Endothelial cell of umbilical vein (primary cell): ENCODE data around the gene SYNGR1. TPM values are rescaled to one million over a fixed set of nuclear protein-coding genes. Genes with fewer than 3 reads are reported as not detected.

Source experiments
- BruUV-seq: library from RNA; stranded (reverse); fragments of 400-500 nt; replicated peaks from 2 replicates; lab custom pipeline; 2021; lab: Mats Ljungman, UMichigan
- CTCF ChIA-PET: fragments of 300-600, 350-600 bp; sonication (Branson Sonifier 250); formaldehyde crosslinking; loops from one replicate; lab custom pipeline; 2021; ENCODE audit warnings: antibody characterized with exemption, inconsistent platforms; lab: Charles Lee
- POLR2A ChIA-PET: fragments of 300-600, 350-600 bp; sonication (Branson Sonifier 250); formaldehyde crosslinking; loops from one replicate; lab custom pipeline; 2021; ENCODE audit warnings: antibody characterized with exemption, inconsistent platforms; lab: Charles Lee
- DNase-seq: peaks from one replicate; pipeline ENCODE4 v3.0.0-alpha.2; 2011; ENCODE audit warnings: low read depth, low spot score
- FAIRE-seq: peaks from 2 replicates; lab custom pipeline; 2011; peaks lifted over from hg19 to GRCh38; lab: Jason Lieb, UNC
- H2AFZ ChIP-seq: 2 replicates; pipeline ENCODE4 v1.6.0; 2012; ENCODE audit warnings: low read depth, low read length, control low read depth, inconsistent platforms
- H3K27ac ChIP-seq: 2 replicates; pipeline ENCODE4 v1.5.1; 2011; ENCODE audit warnings: low read depth, mild to moderate bottlenecking, control low read depth, low read length, moderate library complexity; ENCODE audit not compliant: insufficient read depth
- H3K27me3 ChIP-seq, 2 experiments: 2 replicates each; pipeline versions ENCODE4 v1.6.0 to v1.6.1; 2011; ENCODE audit warnings: low read length in 2 of 2, mixed read lengths in 1 of 2; ENCODE audit not compliant: control insufficient read depth in 2 of 2, insufficient read depth in 2 of 2
- H3K36me3 ChIP-seq, 2 experiments: 2 replicates in 1 of 2; 3 replicates in 1 of 2; pipeline ENCODE4 v1.5.1; 2011; ENCODE audit warnings: low read length in 2 of 2, mild to moderate bottlenecking in 1 of 2, moderate library complexity in 1 of 2; ENCODE audit not compliant: control insufficient read depth in 2 of 2, insufficient read depth in 2 of 2; ENCODE audit errors: extremely low read depth in 1 of 2
- H3K4me1 ChIP-seq: 3 replicates; pipeline ENCODE4 v1.5.1; 2011; ENCODE audit warnings: mild to moderate bottlenecking, low read length; ENCODE audit not compliant: control insufficient read depth, insufficient read depth; ENCODE audit errors: extremely low read depth
- H3K4me2 ChIP-seq: 2 replicates; pipeline ENCODE4 v1.6.1; 2011; ENCODE audit warnings: low read length, control low read depth, mixed read lengths; ENCODE audit not compliant: insufficient read depth
- H3K4me3 ChIP-seq, 3 experiments: fragments of 200-600 bp in 1 of 3; sonication (generic), shearing (Covaris generic) in 1 of 3; replicated peaks in 1 of 3; 2 replicates each; pipeline ENCODE4 v1.5.1; 2011 to 2016; ENCODE audit warnings: control low read depth in 3 of 3, low read length in 3 of 3, mild to moderate bottlenecking in 2 of 3, inconsistent platforms in 1 of 3, low read depth in 1 of 3, moderate library complexity in 1 of 3; ENCODE audit not compliant: insufficient read depth in 1 of 3
- H3K79me2 ChIP-seq: 2 replicates; pipeline ENCODE4 v1.6.0; 2012; ENCODE audit warnings: low read length, inconsistent platforms; ENCODE audit not compliant: control insufficient read depth, insufficient read depth
- H3K9ac ChIP-seq: replicated peaks from 2 replicates; pipeline ENCODE3; 2011; ENCODE audit warnings: low read length, control low read depth; ENCODE audit not compliant: insufficient read depth; ENCODE audit errors: extremely low read depth
- H3K9me1 ChIP-seq: replicated peaks from 3 replicates; pipeline ENCODE4 v1.6.0; 2011; ENCODE audit warnings: mild to moderate bottlenecking, low read length; ENCODE audit not compliant: control insufficient read depth, insufficient read depth; ENCODE audit errors: extremely low read depth
- H3K9me3 ChIP-seq: replicated peaks from 2 replicates; pipeline ENCODE4 v1.5.1; 2012; ENCODE audit warnings: low read length, inconsistent platforms; ENCODE audit not compliant: control insufficient read depth, insufficient read depth
- H4K20me1 ChIP-seq: replicated peaks from 2 replicates; pipeline ENCODE3; 2011; ENCODE audit warnings: mild to moderate bottlenecking, low read length; ENCODE audit not compliant: control insufficient read depth, insufficient read depth; ENCODE audit errors: extremely low read depth
- EZH2 ChIP-seq: IDR thresholded peaks from 2 replicates; pipeline ENCODE4 v1.6.1; 2012; ENCODE audit warnings: borderline replicate concordance, low read depth, mild to moderate bottlenecking, moderate library complexity, low read length, inconsistent platforms; ENCODE audit not compliant: severe bottlenecking
- FOS ChIP-seq: IDR thresholded peaks from 2 replicates; pipeline ENCODE4 v1.6.1; 2011; ENCODE audit warnings: mild to moderate bottlenecking, low read length, moderate library complexity, borderline replicate concordance; ENCODE audit not compliant: insufficient read depth
- GATA2 ChIP-seq: IDR thresholded peaks from 2 replicates; pipeline ENCODE4 v1.7.0; 2011; ENCODE audit warnings: low read depth, mild to moderate bottlenecking, moderate library complexity, mixed read lengths, low read length; ENCODE audit not compliant: insufficient read length, insufficient read depth
- POLR2A ChIP-seq: IDR thresholded peaks from 2 replicates; pipeline ENCODE4 v1.6.1; 2012; ENCODE audit warnings: low read depth, mild to moderate bottlenecking, control low read depth, low read length
- POLR2AphosphoS5 ChIP-seq: IDR thresholded peaks from 2 replicates; pipeline ENCODE4 v1.6.1; 2012; ENCODE audit warnings: low read depth, mild to moderate bottlenecking, control low read depth, low read length, moderate library complexity; ENCODE audit not compliant: insufficient read depth
- dilution Hi-C: fragments of 300-500 bp; cut with MboI; formaldehyde crosslinking; loops from one replicate; pipeline ENCODE4 v1.15.0; 2019; ENCODE audit warnings: low sequenced_read_pairs; ENCODE audit not compliant: extremely low pct_ligation_motif_present
- intact Hi-C: fragments of 100-400 bp; cut with micrococcal nuclease; formaldehyde crosslinking; loops from one replicate; pipeline ENCODE4 v1.10.0; 2022
- polyA plus RNA-seq, 4 experiments: library from polyadenylated mRNA; depleted of rRNA in 3 of 4; stranded (reverse) in 3 of 4; unstranded in 1 of 4; fragments of >200 nt; gene quantifications; 2 replicates each; pipeline versions ENCODE4 v1.2.1 to v1.2.3, GENCODE V29; 2011 to 2012; ENCODE audit warnings: missing spikeins in 1 of 4
- total RNA-seq: library from RNA; stranded (reverse); gene quantifications from 2 replicates; pipeline ENCODE4 v1.2.3, GENCODE V29; 2021
- TF ChIP-seq, protein P1 (sequence below): IDR thresholded peaks from 2 replicates; pipeline ENCODE4 v1.6.1; 2011; ENCODE audit not compliant: insufficient read depth, insufficient read length

Gene SYNGR1
- total and polyA plus RNA-seq, 2 donors (not counting 3 experiments of a cell fraction or from before 2014, with no cell fraction given): 3.8 to 10.2 TPM

DNA sequence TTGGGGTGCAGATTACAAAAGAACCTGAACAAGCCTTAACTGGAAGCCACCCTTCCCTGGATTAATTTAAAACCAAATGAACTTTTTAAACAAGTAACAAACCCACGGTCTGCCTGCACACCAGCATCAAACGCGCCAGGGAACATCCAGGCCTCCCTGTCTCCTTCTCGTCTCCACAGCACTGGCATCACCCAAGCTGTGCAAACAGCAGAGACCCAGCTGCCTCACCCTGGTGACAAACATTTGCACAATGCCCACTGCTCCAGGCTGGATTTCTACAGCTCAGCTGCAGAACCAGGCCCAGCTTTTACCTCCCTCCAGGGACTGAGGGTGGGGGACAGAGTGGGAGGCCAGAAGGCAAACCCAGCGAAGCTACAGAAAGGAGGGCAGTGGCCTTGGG, 37.4 kb upstream of the SYNGR1 start:
- no peak overlapping the region for H3K9ac ChIP-seq
- ChIA-PET CTCF (interaction anchor here (0.8 to 4.5 kb wide), 6 partner anchors 30 to 442 kb away, joined by 3 to 72 read pairs (median 21); partner anchors contain the start of gene PDGFB), POLR2A (interaction anchor here (1.0 to 1.3 kb wide), 2 partner anchors 72 to 160 kb away, joined by 3 read pairs; partner anchors contain the start of gene CBX7)
- no peak overlapping the region for H3K4me3 ChIP-seq
- H3K4me2 ChIP-seq: no peak overlapping the region
- no peaks in the 10 kb centered on the region for H3K27me3 ChIP-seq
- no peaks in the 10 kb centered on the region for H3K9me1 ChIP-seq
- no peak overlapping the region for H2AFZ ChIP-seq
- no peak overlapping the region for H3K27ac ChIP-seq
- H4K20me1 ChIP-seq: no peaks in the 10 kb centered on the region
- H3K36me3 ChIP-seq: peaks cover 40 to 54% of the 10 kb centered on the region in 2 experiments
- TF ChIP-seq POLR2A (peak; percentile 0), POLR2AphosphoS5 (no peak), FOS (no peak)
- TF ChIP-seq, protein P1, sequence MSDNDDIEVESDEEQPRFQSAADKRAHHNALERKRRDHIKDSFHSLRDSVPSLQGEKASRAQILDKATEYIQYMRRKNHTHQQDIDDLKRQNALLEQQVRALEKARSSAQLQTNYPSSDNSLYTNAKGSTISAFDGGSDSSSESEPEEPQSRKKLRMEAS: no peak
- DNase-seq (no peak), FAIRE-seq (no peak)
- dilution Hi-C loops (no loop called here), intact Hi-C loops (loop anchor here (10.0 kb wide), 1 partner anchor 308 kb away; no protein-coding TSS in a partner anchor)
- peaks cover 47% of the 10 kb centered on the region for H3K4me1 ChIP-seq
- no peaks in the 10 kb centered on the region for H3K9me3 ChIP-seq
- BruUV-seq: no TSS peak
- peaks cover 43% of the 10 kb centered on the region for H3K79me2 ChIP-seq

DNA sequence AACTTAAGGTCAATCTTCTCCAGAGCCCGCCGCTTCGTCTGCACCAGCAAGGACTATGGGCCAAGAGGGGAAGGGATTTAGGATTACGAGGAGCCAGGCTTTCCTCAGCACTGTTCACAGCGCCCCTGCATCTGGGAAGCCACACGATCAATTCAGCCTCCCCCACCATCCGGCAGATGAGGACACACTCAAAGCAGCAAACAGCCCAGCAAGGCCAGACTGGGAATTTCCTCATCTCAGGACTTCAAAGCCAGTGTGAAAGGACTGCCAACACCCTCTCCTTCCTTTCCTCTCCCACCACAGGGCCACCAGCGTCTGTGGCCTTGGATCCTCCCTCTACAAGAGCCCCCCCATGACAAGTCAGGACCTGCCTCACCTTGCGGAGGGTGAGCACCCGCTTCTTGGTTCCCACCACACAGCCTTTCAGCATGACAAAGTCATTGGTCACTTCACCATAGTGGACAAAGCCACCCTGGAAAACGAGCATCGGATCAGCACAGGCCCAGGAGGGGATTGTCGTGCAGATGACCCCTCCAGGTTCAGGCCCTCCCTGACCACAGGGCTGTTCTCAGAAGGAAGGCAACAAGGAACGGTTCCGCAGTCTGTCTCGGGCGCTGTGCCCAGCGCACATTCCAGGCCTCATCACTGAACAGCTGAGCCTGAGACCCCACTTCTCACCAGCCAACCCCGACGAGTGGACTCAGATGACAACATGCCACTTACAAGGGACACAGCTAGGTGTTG, 36.4 kb upstream of the SYNGR1 start:
- no TSS peak for BruUV-seq
- Histone ChIP-seq H3K9me1 (no peaks in the 10 kb centered on the region), H3K4me3 (no peak overlapping the region), H3K9ac (no peak overlapping the region), H3K27ac (no peak overlapping the region), H3K27me3 (no peaks in the 10 kb centered on the region), H2AFZ (no peak overlapping the region), H3K36me3 (peaks cover 47 to 61% of the 10 kb centered on the region in 2 experiments), H3K4me2 (no peak overlapping the region), H3K4me1 (peaks cover 50% of the 10 kb centered on the region), H3K9me3 (no peaks in the 10 kb centered on the region), H4K20me1 (no peaks in the 10 kb centered on the region), H3K79me2 (peaks cover 54% of the 10 kb centered on the region)
- ChIA-PET CTCF (interaction anchor here (1.5 to 4.5 kb wide), 3 partner anchors 31 to 178 kb away, joined by 3 to 72 read pairs (median 46); no protein-coding TSS in a partner anchor), POLR2A (interaction anchor here (1.0 kb wide), 1 partner anchor 73 kb away, joined by 3 read pairs; no protein-coding TSS in a partner anchor)
- FAIRE-seq (no peak), DNase-seq (no peak)
- no peak for TF ChIP-seq GATA2
- peak; percentile 23 for TF ChIP-seq POLR2AphosphoS5
- TF ChIP-seq EZH2: no peak
- dilution Hi-C loops: no loop called here
- intact Hi-C loops: loop anchor here (10.0 kb wide), 1 partner anchor 309 kb away; no protein-coding TSS in a partner anchor
